Astrocyte (in vitro differentiated cells and primary cell): ENCODE results near the gene RNASE9. TPM values are rescaled to one million over a fixed set of nuclear protein-coding genes. Genes with fewer than 3 reads are reported as not detected.
A peak's percentile ranks its signal among the peaks of the same experiment; 100 is the strongest.

Experiments
- DNase-seq: peaks from one replicate; pipeline ENCODE4 v3.0.0-alpha.2; 2010; ENCODE audit warnings: low read depth
- FAIRE-seq: peaks from 2 replicates; lab custom pipeline; 2011; peaks lifted over from hg19 to GRCh38; lab: Jason Lieb, UNC
- H2AFZ ChIP-seq: 2 replicates; pipeline ENCODE4 v1.6.0; 2012; ENCODE audit warnings: low read depth, low read length, inconsistent platforms
- H3K27ac ChIP-seq: 2 replicates; pipeline ENCODE4 v1.5.1; 2011; ENCODE audit warnings: low read depth, low read length, inconsistent platforms
- H3K27me3 ChIP-seq: 2 replicates; pipeline ENCODE4 v1.6.0; 2011; ENCODE audit warnings: low read length, inconsistent platforms; ENCODE audit not compliant: insufficient read depth
- H3K36me3 ChIP-seq: 2 replicates; pipeline ENCODE4 v1.5.1; 2011; ENCODE audit warnings: low read length, inconsistent platforms; ENCODE audit not compliant: insufficient read depth
- H3K4me1 ChIP-seq: 2 replicates; pipeline ENCODE4 v1.5.1; 2011; ENCODE audit warnings: low read length, inconsistent platforms; ENCODE audit not compliant: insufficient read depth
- H3K4me2 ChIP-seq: 2 replicates; pipeline ENCODE4 v1.6.0; 2012; ENCODE audit warnings: low read length, inconsistent platforms
- H3K4me3 ChIP-seq: 2 replicates; pipeline ENCODE4 v1.5.1; 2011; ENCODE audit warnings: low read depth, mild to moderate bottlenecking, low read length, inconsistent platforms; ENCODE audit not compliant: insufficient read depth
- H3K79me2 ChIP-seq: 2 replicates; pipeline ENCODE4 v1.6.0; 2012; ENCODE audit warnings: mild to moderate bottlenecking, low read length, inconsistent platforms; ENCODE audit not compliant: insufficient read depth
- H3K9ac ChIP-seq: 2 replicates; pipeline ENCODE4 v1.6.0; 2012; ENCODE audit warnings: mild to moderate bottlenecking, low read length, inconsistent platforms
- H3K9me3 ChIP-seq: 2 replicates; pipeline ENCODE4 v1.5.1; 2012; ENCODE audit warnings: low read depth, mild to moderate bottlenecking, low read length, inconsistent platforms; ENCODE audit not compliant: insufficient read depth
- H4K20me1 ChIP-seq: 2 replicates; pipeline ENCODE4 v1.6.0; 2012; ENCODE audit warnings: low read length, inconsistent platforms; ENCODE audit not compliant: insufficient read depth
- H3K27ac Mint-ChIP-seq: one replicate; pipeline ENCODE4 v1.8.0; 2021; ENCODE audit warnings: mild to moderate bottlenecking, mixed read lengths; ENCODE audit not compliant: unreplicated experiment
- H3K27me3 Mint-ChIP-seq: one replicate; pipeline ENCODE4 v1.8.0; 2021; ENCODE audit warnings: low read depth, mixed read lengths; ENCODE audit not compliant: unreplicated experiment
- H3K36me3 Mint-ChIP-seq: one replicate; pipeline ENCODE4 v1.8.0; 2021; ENCODE audit warnings: low read depth, mixed read lengths; ENCODE audit not compliant: unreplicated experiment
- H3K4me1 Mint-ChIP-seq: one replicate; pipeline ENCODE4 v1.8.0; 2021; ENCODE audit warnings: low read depth, mixed read lengths; ENCODE audit not compliant: unreplicated experiment
- H3K4me3 Mint-ChIP-seq: one replicate; pipeline ENCODE4 v1.8.0; 2021; ENCODE audit warnings: mild to moderate bottlenecking, moderate library complexity, mixed read lengths; ENCODE audit not compliant: unreplicated experiment
- H3K9me3 Mint-ChIP-seq: one replicate; pipeline ENCODE4 v1.8.0; 2021; ENCODE audit warnings: mild to moderate bottlenecking, mixed read lengths; ENCODE audit not compliant: unreplicated experiment
- EZH2 ChIP-seq: IDR thresholded peaks from 2 replicates; pipeline ENCODE4 v1.6.1; 2012; ENCODE audit warnings: mild to moderate bottlenecking, low read length, inconsistent platforms; ENCODE audit not compliant: insufficient read depth
- total RNA-seq: library from RNA; stranded (reverse); gene quantifications from 2 replicates; pipeline ENCODE4 v1.2.1, GENCODE V29; 2021
- TF ChIP-seq, protein P1 (sequence below): IDR thresholded peaks from 2 replicates; pipeline ENCODE4 v1.5.1; 2011; ENCODE audit warnings: low read depth, mild to moderate bottlenecking, inconsistent platforms, low read length, moderate library complexity; ENCODE audit not compliant: insufficient read depth

The RNASE9 gene
- total RNA-seq, 1 donor from 2014 or later = not detected

DNA sequence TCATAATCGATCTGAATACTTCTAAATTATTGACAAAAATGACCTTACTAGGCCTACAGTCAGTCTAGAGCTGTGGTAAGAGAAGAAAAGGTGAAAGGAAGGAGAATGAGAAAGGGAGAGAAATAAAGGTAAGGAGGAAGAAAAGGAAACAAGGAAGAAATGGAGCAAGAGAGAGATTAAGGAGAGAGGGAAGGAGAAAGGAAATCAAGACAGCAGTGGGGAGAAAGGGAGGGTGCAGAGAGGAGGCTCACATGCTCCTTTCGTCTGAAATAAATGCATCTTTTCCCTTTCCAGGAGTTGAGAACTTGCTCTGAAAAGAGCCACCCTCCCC lies 3.7 kb downstream of the RNASE9 start:
- DNase-seq (no peak), FAIRE-seq (no peak)
- H3K27ac Mint-ChIP-seq = peak overlapping the region; percentile 87
- H4K20me1 ChIP-seq = no peaks in the 10 kb centered on the region
- H3K27ac ChIP-seq = no peak overlapping the region
- H3K4me1 Mint-ChIP-seq = peaks cover 15% of the 10 kb centered on the region
- no peaks in the 10 kb centered on the region for H3K36me3 Mint-ChIP-seq
- no peak overlapping the region for H3K4me2 ChIP-seq
- no peaks in the 10 kb centered on the region for H3K27me3 ChIP-seq
- H3K4me3 ChIP-seq = no peak overlapping the region
- H3K36me3 ChIP-seq = no peaks in the 10 kb centered on the region
- H3K4me1 ChIP-seq = no peaks in the 10 kb centered on the region
- peak overlapping the region; percentile 16 for H3K4me3 Mint-ChIP-seq
- no peak overlapping the region for H2AFZ ChIP-seq
- H3K27me3 Mint-ChIP-seq = no peaks in the 10 kb centered on the region
- no peak for TF ChIP-seq EZH2
- TF ChIP-seq, protein P1, sequence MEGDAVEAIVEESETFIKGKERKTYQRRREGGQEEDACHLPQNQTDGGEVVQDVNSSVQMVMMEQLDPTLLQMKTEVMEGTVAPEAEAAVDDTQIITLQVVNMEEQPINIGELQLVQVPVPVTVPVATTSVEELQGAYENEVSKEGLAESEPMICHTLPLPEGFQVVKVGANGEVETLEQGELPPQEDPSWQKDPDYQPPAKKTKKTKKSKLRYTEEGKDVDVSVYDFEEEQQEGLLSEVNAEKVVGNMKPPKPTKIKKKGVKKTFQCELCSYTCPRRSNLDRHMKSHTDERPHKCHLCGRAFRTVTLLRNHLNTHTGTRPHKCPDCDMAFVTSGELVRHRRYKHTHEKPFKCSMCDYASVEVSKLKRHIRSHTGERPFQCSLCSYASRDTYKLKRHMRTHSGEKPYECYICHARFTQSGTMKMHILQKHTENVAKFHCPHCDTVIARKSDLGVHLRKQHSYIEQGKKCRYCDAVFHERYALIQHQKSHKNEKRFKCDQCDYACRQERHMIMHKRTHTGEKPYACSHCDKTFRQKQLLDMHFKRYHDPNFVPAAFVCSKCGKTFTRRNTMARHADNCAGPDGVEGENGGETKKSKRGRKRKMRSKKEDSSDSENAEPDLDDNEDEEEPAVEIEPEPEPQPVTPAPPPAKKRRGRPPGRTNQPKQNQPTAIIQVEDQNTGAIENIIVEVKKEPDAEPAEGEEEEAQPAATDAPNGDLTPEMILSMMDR = no peak
- no peak overlapping the region for H3K9ac ChIP-seq
- no peaks in the 10 kb centered on the region for H3K9me3 ChIP-seq
- H3K79me2 ChIP-seq = no peaks in the 10 kb centered on the region
- no peaks in the 10 kb centered on the region for H3K9me3 Mint-ChIP-seq

DNA sequence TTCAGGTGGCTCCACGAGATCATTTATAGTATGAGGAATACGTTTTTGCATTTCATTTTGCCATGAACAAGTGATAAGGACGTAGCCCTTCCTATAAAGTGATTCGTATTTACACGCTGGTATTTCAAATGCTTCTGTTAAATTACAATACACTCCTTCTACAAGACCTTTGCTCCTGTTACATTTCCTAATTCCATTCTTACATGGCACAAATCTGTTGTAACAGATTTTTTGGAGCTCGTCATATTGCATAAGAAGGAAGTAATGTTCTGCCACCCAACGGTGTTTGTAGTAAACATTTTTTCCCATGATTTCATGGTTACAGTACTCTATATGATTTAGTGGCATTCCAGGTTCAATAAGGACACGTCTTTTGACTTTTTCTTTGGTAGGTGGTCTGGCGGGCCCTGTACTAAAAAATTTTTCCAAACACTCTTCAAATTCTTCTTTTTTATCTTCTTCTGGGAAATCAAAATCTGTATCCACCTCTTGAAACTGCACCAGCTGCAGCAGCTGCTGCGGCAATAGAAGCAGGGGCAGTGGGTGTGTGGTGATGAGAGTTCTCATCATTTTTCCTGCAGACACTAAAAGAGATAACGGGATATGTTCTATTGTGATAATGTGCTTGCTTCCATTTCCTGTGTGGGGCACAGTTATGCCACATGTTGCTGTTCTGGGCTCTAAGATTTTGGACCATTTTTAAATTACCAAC lies 4.2 kb downstream of the RNASE9 start:
- H3K27ac ChIP-seq = no peak overlapping the region
- Mint-ChIP-seq H3K36me3 (no peaks in the 10 kb centered on the region), H3K9me3 (no peaks in the 10 kb centered on the region), H3K4me3 (no peak overlapping the region), H3K27ac (peak overlapping the region; percentile 87), H3K27me3 (no peaks in the 10 kb centered on the region), H3K4me1 (peaks cover 15% of the 10 kb centered on the region)
- no peaks in the 10 kb centered on the region for H3K9me3 ChIP-seq
- H3K9ac ChIP-seq = no peak overlapping the region
- FAIRE-seq (no peak), DNase-seq (no peak)
- H3K4me2 ChIP-seq = no peak overlapping the region
- TF ChIP-seq, protein P1 = no peak
- no peak for TF ChIP-seq EZH2
- H3K36me3 ChIP-seq = no peaks in the 10 kb centered on the region
- no peaks in the 10 kb centered on the region for H3K27me3 ChIP-seq
- no peaks in the 10 kb centered on the region for H3K4me1 ChIP-seq
- H2AFZ ChIP-seq = no peak overlapping the region
- no peaks in the 10 kb centered on the region for H4K20me1 ChIP-seq
- no peak overlapping the region for H3K4me3 ChIP-seq
- H3K79me2 ChIP-seq = no peaks in the 10 kb centered on the region

DNA sequence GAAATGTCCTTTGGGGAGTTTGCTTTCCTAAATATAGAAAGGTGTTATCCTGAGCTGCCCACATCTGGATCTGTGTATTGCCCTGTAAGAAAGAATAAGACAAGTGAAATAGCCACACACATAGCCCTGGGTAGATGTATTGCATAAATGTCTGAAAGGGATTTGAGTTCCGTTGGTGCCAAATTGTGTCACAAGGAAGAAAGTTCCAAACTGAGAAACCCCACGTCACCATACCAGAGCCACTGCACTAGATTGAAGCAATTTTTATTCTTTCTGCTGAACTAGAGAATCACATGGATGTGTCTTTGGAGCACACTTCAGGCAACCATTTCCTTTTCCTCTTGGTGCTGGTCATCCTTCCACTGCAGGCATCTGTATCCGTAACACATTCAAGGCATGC lies 5.0 kb downstream of the RNASE9 start:
- H3K79me2 ChIP-seq = no peaks in the 10 kb centered on the region
- TF ChIP-seq, protein P1 = no peak
- TF ChIP-seq EZH2 = no peak

More for the DNA sequence above, 5.0 kb downstream of the RNASE9 start:
- Histone ChIP-seq H3K27ac (no peak overlapping the region), H3K27me3 (no peaks in the 10 kb centered on the region), H3K36me3 (no peaks in the 10 kb centered on the region), H3K9ac (no peak overlapping the region), H3K4me2 (no peak overlapping the region), H3K9me3 (no peaks in the 10 kb centered on the region), H4K20me1 (no peaks in the 10 kb centered on the region), H3K4me1 (no peaks in the 10 kb centered on the region), H2AFZ (no peak overlapping the region), H3K4me3 (no peak overlapping the region)
- FAIRE-seq = no peak
- H3K9me3 Mint-ChIP-seq = no peaks in the 10 kb centered on the region
- H3K27me3 Mint-ChIP-seq = no peaks in the 10 kb centered on the region
- H3K4me1 Mint-ChIP-seq = peaks cover 15% of the 10 kb centered on the region
- H3K36me3 Mint-ChIP-seq = no peaks in the 10 kb centered on the region
- H3K4me3 Mint-ChIP-seq = no peak overlapping the region
- H3K27ac Mint-ChIP-seq = no peak overlapping the region
- no peak for DNase-seq
